NCI-H774 (cell line): ENCODE measurements around the gene ZNF496.

Source experiments
- DNase-seq: peaks from one replicate; lab custom pipeline; 2025; lab: John Stamatoyannopoulos, UW

Gene ZNF496

GRCh38 chr1:247328311-247328710 lies 3.4 kb downstream of the ZNF496 start:
- no peak for DNase-seq

GRCh38 chr1:247326411-247327130 lies 5.1 kb downstream of the ZNF496 start:
- no peak for DNase-seq

GRCh38 chr1:247324923-247325322 lies 6.7 kb downstream of the ZNF496 start:
- peak; percentile 41 for DNase-seq

- no peak for DNase-seq
Observed at GRCh38 chr1:247324204-247324787, 7.4 kb downstream of the ZNF496 start.

- no peak for DNase-seq
Observed at GRCh38 chr1:247322849-247323586, 8.6 kb downstream of the ZNF496 start.

- DNase-seq: no peak
Observed at GRCh38 chr1:247322442-247322841, 9.2 kb downstream of the ZNF496 start.

- DNase-seq: no peak
Observed at GRCh38 chr1:247317702-247318101, 14.0 kb downstream of the ZNF496 start.

- no peak for DNase-seq
Observed at GRCh38 chr1:247316590-247317197, 15.0 kb downstream of the ZNF496 start.

- DNase-seq: no peak
Observed at GRCh38 chr1:247304031-247304430, 27.6 kb downstream of the ZNF496 start.

- DNase-seq: no peak
Observed at GRCh38 chr1:247303216-247303615, 28.5 kb downstream of the ZNF496 start.

GRCh38 chr1:247301176-247301540 lies 30.5 kb downstream of the ZNF496 start:
- no peak for DNase-seq

GRCh38 chr1:247300491-247301175 lies 31.0 kb downstream of the ZNF496 start:
- no peak for DNase-seq

- no peak for DNase-seq
Observed at GRCh38 chr1:247299723-247300381, 31.8 kb downstream of the ZNF496 start.

GRCh38 chr1:247298701-247299100 lies 33.0 kb downstream of the ZNF496 start:
- DNase-seq: no peak

- no peak for DNase-seq
Observed at GRCh38 chr1:247298124-247298481, 33.6 kb downstream of the ZNF496 start.

- DNase-seq: no peak
Observed at GRCh38 chr1:247297263-247298123, 34.2 kb downstream of the ZNF496 start.

GRCh38 chr1:247296599-247297180 lies 35.0 kb downstream of the ZNF496 start:
- no peak for DNase-seq

GRCh38 chr1:247295746-247296145 lies 35.9 kb downstream of the ZNF496 start:
- DNase-seq: no peak

- no peak for DNase-seq
Observed at GRCh38 chr1:247295274-247295684, 36.4 kb downstream of the ZNF496 start.

GRCh38 chr1:247294282-247294681 lies 37.4 kb downstream of the ZNF496 start:
- DNase-seq: no peak
